ENCODE measurements around the gene ARSI. TPM values are rescaled to one million over a fixed set of nuclear protein-coding genes. Genes with fewer than 3 reads are reported as not detected.

Gene ARSI
- total and polyA plus RNA-seq, 2 of the 4 experiments (the other 2 are of a cell fraction) = 14.8 to 15.2 TPM

- no peak overlapping the region for H3K56ac ChIP-seq (ENCODE audit: extremely low read depth, insufficient read depth, low read length)
- H3K4me1 ChIP-seq (ENCODE audit: control insufficient read depth, insufficient read depth, low read length) = no peaks in the 10 kb centered on the region
- POLR2A ChIA-PET (ENCODE audit: unreplicated experiment) = no interaction called here
- H3K27ac ChIP-seq (ENCODE audit: insufficient read depth, low read length) = no peak overlapping the region
- H4K91ac ChIP-seq (ENCODE audit: insufficient read depth, low read depth, low read length) = no peak overlapping the region
- no peak overlapping the region for H2BK15ac ChIP-seq (ENCODE audit: low read depth, low read length)
- CTCF ChIA-PET = no interaction called here
- no peaks in the 10 kb centered on the region for H3K36me3 ChIP-seq (ENCODE audit: control insufficient read depth, insufficient read depth, low read length)
- no peak overlapping the region for H2BK5ac ChIP-seq (ENCODE audit: low read depth, low read length, poor library complexity, severe bottlenecking)
- H3K27me3 ChIP-seq (ENCODE audit: control insufficient read depth, insufficient read depth, low read length) = no peaks in the 10 kb centered on the region
- H3K9me1 ChIP-seq (ENCODE audit: insufficient read depth, low read length) = peaks cover 12% of the 10 kb centered on the region
- H3K79me1 ChIP-seq (ENCODE audit: low read depth in 1 of 2, low read length in 2 of 2) = no peaks in the 10 kb centered on the region
- TF ChIP-seq USF2 (IDR thresholded peaks at IDR 0.05; ENCODE audit: low read depth, low read length) (no peak), CHD1 (IDR thresholded peaks at IDR 0.05; ENCODE audit: low read depth, low read length) (no peak), NFE2L2 (IDR thresholded peaks at IDR 0.05; ENCODE audit: low read depth, low read length) (no peak), RFX5 (IDR thresholded peaks at IDR 0.05; ENCODE audit: low read depth, low read length) (no peak), CEBPB (IDR thresholded peaks at IDR 0.05; ENCODE audit: low read depth, low read length) (no peak), SMC3 (IDR thresholded peaks at IDR 0.05; ENCODE audit: low read depth, low read length) (no peak), MXI1 (IDR thresholded peaks at IDR 0.05; ENCODE audit: borderline replicate concordance, low read depth, low read length) (no peak), MAFK (IDR thresholded peaks at IDR 0.05; ENCODE audit: low read depth, low read length) (no peak), RCOR1 (IDR thresholded peaks at IDR 0.05; ENCODE audit: insufficient replicate concordance, low read length) (no peak), BHLHE40 (IDR thresholded peaks at IDR 0.05; ENCODE audit: low read depth, low read length) (no peak), FOS (IDR thresholded peaks at IDR 0.05; ENCODE audit: low read depth, low read length) (no peak), MAZ (IDR thresholded peaks at IDR 0.05; ENCODE audit: borderline replicate concordance, low read depth, low read length) (no peak), CTCF (conservative IDR thresholded peaks at IDR 0.05; ENCODE audit: low read depth, low read length) (no peak)
- in situ Hi-C loops (cut with MboI; ENCODE audit: low sequenced_read_pairs) = no loop called here
- no peak overlapping the region for H3K4me3 ChIP-seq (ENCODE audit: insufficient read depth, low read depth, low read length)
- no peak overlapping the region for H4K5ac ChIP-seq (ENCODE audit: low read depth, low read length)
- no peak overlapping the region for H3K9ac ChIP-seq (ENCODE audit: low read depth, low read length)
- no peak overlapping the region for H3K4ac ChIP-seq (ENCODE audit: low read depth, low read length)
- H3K23ac ChIP-seq (ENCODE audit: low read depth, low read length) = no peak overlapping the region; the same call in 1 of the 2 replicates
- no peak overlapping the region for H3K4me2 ChIP-seq (ENCODE audit: low read depth, low read length)
- no peak for ATAC-seq (ENCODE audit: low read depth)
- H4K8ac ChIP-seq (ENCODE audit: low read depth in 2 of 2, low read length in 2 of 2) = no peak overlapping the region
- H2BK120ac ChIP-seq (ENCODE audit: low read depth, low read length) = no peak overlapping the region
- dilution Hi-C loops (cut with HindIII; ENCODE audit: low sequenced_read_pairs, unreplicated experiment) = no loop called here
- H2BK20ac ChIP-seq (ENCODE audit: low read depth, low read length) = no peak overlapping the region
- no peaks in the 10 kb centered on the region for H3K9me3 ChIP-seq (ENCODE audit: control insufficient read depth, insufficient read depth, low read length)
- no CpG with 5 or more reads among the region's 13 CpGs for WGBS, 2 experiments (ENCODE audit: extremely low coverage in 2 of 2, insufficient read length in 1 of 2)
- H2AK5ac ChIP-seq (ENCODE audit: low read depth, low read length) = no peak overlapping the region
- DNase-seq = no peak
- no peak overlapping the region for H3K14ac ChIP-seq (replicated peaks; ENCODE audit: low read depth, low read length)
- no peaks in the 10 kb centered on the region for H4K20me1 ChIP-seq (ENCODE audit: insufficient read depth, low read length)
- intact Hi-C loops (cut with micrococcal nuclease) = no loop called here
- H2AK9ac ChIP-seq (replicated peaks; ENCODE audit: low read depth, low read length, poor library complexity) = no peak overlapping the region
- H2AFZ ChIP-seq (replicated peaks; ENCODE audit: low read length, poor library complexity) = no peak overlapping the region
- H3K18ac ChIP-seq (ENCODE audit: low read depth, low read length) = no peak overlapping the region
- no TSS peak for BruUV-seq (replicated peaks)
Observed at GRCh38 chr5:150284311-150284710, 18.4 kb downstream of the ARSI start.
